Measurements from ENCODE around the gene MGMT.
A peak's percentile ranks its signal among the peaks of the same experiment; 100 is the strongest.

Gene MGMT

GRCh38 chr10:129727495-129727894, 260.5 kb downstream of the MGMT start:
- DNase-seq (ENCODE audit: low read depth), result no peak
- TF ChIP-seq CTCF (IDR thresholded peaks at IDR 0.05; ENCODE audit: insufficient read depth, low read depth, low read length, missing control alignments), result no peak
- H3K4me3 ChIP-seq (ENCODE audit: low read length), result no peak overlapping the region

GRCh38 chr10:129728246-129728820, 261.3 kb downstream of the MGMT start:
- no peak for DNase-seq (ENCODE audit: low read depth)
- H3K4me3 ChIP-seq (ENCODE audit: low read length), result no peak overlapping the region

GRCh38 chr10:129728905-129729795, 262.1 kb downstream of the MGMT start:
- TF ChIP-seq CTCF (IDR thresholded peaks at IDR 0.05; ENCODE audit: insufficient read depth, low read depth, low read length, missing control alignments), result no peak
- DNase-seq (ENCODE audit: low read depth), result no peak
- H3K4me3 ChIP-seq (ENCODE audit: low read length), result no peak overlapping the region

More at GRCh38 chr10:129728246-129728820, 261.3 kb downstream of the MGMT start:
- TF ChIP-seq CTCF (IDR thresholded peaks at IDR 0.05; ENCODE audit: insufficient read depth, low read depth, low read length, missing control alignments), result no peak

DNA sequence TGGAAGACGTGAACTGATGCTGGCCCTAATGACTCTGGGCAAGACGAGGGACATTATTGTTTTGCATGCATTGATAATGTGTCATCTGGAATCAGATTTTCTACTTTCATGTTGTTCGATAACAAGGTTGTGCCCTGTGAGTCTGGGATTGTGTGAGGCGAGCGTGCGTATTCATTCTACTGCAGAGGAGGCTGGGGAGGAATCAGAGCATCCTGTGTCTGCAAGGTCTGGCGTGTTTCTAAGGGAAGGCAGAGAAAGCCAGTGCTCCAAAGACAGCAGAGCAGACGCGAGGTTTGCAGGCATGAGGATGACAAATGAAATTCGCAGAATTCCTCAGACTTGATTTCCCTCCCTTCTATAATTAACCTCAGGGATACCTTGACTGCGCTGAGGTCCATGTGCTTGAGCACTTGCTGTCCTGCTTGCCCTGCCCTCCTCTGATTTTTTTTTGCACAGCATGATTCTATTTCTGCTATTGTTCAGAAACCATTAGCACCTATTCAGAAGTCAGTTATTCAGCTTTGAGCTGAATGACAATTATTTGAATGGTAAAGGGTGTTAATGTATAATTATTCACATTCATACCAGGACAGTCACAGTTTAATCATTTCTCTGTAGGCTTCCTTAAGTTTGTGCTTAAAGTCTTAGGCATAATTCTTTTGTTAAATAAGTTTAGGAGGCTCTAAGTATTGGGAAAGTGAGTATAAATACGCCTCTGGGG, 263.4 kb downstream of the MGMT start:
- no peak for DNase-seq (ENCODE audit: low read depth)
- TF ChIP-seq CTCF (IDR thresholded peaks at IDR 0.05; ENCODE audit: insufficient read depth, low read depth, low read length, missing control alignments), result no peak
- H3K4me3 ChIP-seq (ENCODE audit: low read length), result no peak overlapping the region

DNA sequence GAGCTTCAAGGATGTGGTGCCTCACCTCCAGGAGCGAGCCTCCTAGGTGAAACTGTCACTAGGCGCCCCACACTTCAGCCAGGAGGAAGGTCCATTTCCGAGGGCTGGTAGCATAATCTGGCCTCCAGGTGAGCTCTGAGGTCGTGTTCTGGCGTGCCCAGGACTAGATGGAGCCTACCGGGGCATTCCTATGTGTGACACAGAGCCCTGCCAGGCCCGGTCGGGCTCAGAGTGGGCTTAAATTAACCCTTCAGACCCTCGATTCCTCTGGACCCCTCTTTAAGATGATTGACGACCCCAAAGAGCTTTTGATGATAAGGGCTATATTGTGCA, 263.9 kb downstream of the MGMT start:
- TF ChIP-seq CTCF (IDR thresholded peaks at IDR 0.05; ENCODE audit: insufficient read depth, low read depth, low read length, missing control alignments), result no peak
- H3K4me3 ChIP-seq (ENCODE audit: low read length), result no peak overlapping the region
- peak; percentile 10 for DNase-seq (ENCODE audit: low read depth)

GRCh38 chr10:129740532-129741279, 273.7 kb downstream of the MGMT start:
- H3K4me3 ChIP-seq (ENCODE audit: low read length), result no peak overlapping the region
- DNase-seq (ENCODE audit: low read depth), result no peak
- TF ChIP-seq CTCF (IDR thresholded peaks at IDR 0.05; ENCODE audit: insufficient read depth, low read depth, low read length, missing control alignments), result no peak
